ENCODE measurements around the gene DCAF17. TPM values are rescaled to one million over a fixed set of nuclear protein-coding genes. Genes with fewer than 3 reads are reported as not detected.

Gene DCAF17
- total RNA-seq, 2 donors from 2014 or later = 15.5 to 19.1 TPM

DNA sequence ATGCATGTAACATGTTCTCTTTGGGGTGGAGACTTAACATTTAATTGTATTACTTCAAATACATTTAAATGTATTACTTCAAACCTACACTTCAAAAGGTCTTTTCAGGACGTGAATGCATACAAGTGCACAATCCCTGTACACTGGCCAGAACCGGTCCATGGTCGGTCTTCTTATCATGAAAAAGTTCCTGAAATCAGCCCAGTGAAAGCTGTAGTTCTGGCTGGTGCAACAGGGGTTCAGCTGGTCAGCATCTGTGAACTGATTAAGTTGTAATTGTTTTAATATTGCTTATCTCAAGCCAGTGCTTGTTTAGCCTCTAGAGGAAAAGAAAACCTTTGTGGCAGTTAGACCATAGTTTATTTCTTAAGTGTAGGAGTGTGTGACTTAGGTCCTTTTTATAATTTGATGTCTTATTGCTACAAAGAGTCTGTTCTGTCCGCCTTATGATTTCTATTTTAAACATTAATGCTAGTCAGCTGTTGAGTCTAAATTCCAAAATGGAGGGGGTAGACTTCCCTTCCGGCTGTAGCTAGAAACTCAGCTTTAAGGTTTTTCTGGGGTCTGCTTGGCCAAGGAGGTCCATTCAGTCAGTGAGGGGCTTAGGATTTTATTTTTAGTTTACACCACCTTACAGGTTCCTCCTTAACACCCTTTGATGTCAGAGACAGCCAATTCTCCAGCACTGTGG is 87.5 kb downstream of the DCAF17 start:
- intact Hi-C loops (cut with DNase I) = loop anchor here (2.0 kb wide), 1 partner anchor 87 kb away; the partner anchor contains the start of gene DCAF17
- DNase-seq (ENCODE audit: low spot score) = no peak
- WGBS = 66% methylated on average over 5 of the region's 5 CpGs

DNA sequence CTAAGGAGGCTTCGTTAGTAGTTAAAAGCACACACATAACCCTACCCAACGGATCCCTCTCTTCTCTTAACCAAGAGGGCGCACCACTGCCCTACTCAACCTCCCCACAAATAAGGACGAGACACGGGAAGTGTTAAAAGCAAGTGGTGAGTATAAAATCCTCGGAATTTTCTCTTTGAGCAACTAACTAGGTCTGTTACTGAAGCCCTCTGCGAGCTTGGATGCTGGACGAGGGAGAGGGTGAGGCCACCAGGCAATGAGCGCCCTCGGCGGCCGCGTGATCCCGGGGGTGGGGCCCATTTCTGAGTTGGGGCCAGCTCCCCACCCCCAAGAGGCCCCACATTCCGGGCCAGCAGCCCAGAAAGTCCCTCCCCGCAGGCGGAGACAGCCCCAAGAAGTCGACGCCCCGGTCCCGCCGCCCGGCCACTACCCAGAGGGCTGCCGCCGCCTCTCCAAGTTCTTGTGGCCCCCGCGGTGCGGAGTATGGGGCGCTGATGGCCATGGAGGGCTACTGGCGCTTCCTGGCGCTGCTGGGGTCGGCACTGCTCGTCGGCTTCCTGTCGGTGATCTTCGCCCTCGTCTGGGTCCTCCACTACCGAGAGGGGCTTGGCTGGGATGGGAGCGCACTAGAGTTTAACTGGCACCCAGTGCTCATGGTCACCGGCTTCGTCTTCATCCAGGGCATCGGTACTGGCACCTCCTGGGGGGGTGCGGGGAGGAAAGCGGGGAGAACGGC is 88.2 kb downstream of the DCAF17 start, which contains the start of gene CYBRD1:
CYBRD1 (plus strand) TSS at position 423 of the 736 bp plus-strand sequence; CDS start at position 495, 72 bp downstream.
- no peaks in the 10 kb centered on the region for H3K36me3 ChIP-seq
- intact Hi-C loops (cut with DNase I) = loop anchor here (2.0 kb wide), 1 partner anchor 87 kb away; the partner anchor contains the start of gene DCAF17
- peak; percentile 83 for DNase-seq (ENCODE audit: low spot score)
- no peaks in the 10 kb centered on the region for H3K4me1 ChIP-seq (replicated peaks)
- H3K9me3 ChIP-seq = no peaks in the 10 kb centered on the region
- peak within 1 kb of the TSS; percentile 91 to 93 for H3K27ac ChIP-seq
- under 1% methylated on average over 45 of the region's 45 CpGs for WGBS
- H3K27me3 ChIP-seq (replicated peaks; ENCODE audit: insufficient read depth) = no peaks in the 10 kb centered on the region
- TF ChIP-seq POLR2A (IDR thresholded peaks at IDR 0.05) (peak; percentile 84), POLR2AphosphoS5 (IDR thresholded peaks at IDR 0.05) (peak; percentile 66)
- TF ChIP-seq, protein P1, sequence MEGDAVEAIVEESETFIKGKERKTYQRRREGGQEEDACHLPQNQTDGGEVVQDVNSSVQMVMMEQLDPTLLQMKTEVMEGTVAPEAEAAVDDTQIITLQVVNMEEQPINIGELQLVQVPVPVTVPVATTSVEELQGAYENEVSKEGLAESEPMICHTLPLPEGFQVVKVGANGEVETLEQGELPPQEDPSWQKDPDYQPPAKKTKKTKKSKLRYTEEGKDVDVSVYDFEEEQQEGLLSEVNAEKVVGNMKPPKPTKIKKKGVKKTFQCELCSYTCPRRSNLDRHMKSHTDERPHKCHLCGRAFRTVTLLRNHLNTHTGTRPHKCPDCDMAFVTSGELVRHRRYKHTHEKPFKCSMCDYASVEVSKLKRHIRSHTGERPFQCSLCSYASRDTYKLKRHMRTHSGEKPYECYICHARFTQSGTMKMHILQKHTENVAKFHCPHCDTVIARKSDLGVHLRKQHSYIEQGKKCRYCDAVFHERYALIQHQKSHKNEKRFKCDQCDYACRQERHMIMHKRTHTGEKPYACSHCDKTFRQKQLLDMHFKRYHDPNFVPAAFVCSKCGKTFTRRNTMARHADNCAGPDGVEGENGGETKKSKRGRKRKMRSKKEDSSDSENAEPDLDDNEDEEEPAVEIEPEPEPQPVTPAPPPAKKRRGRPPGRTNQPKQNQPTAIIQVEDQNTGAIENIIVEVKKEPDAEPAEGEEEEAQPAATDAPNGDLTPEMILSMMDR (IDR thresholded peaks at IDR 0.05) = peak in 1 of 4 experiments; percentile 5
- H3K4me3 ChIP-seq = peak within 1 kb of the TSS; percentile 59 to 78

More for the DNA sequence above, 87.5 kb downstream of the DCAF17 start:
- no peaks in the 10 kb centered on the region for H3K36me3 ChIP-seq
- no peak for TF ChIP-seq POLR2A (IDR thresholded peaks at IDR 0.05)
- peak overlapping the region; percentile 91 to 93 for H3K27ac ChIP-seq
- peak overlapping the region; percentile 59 to 78 for H3K4me3 ChIP-seq
- no peaks in the 10 kb centered on the region for H3K4me1 ChIP-seq (replicated peaks)
- H3K9me3 ChIP-seq = no peaks in the 10 kb centered on the region
- H3K27me3 ChIP-seq (replicated peaks; ENCODE audit: insufficient read depth) = no peaks in the 10 kb centered on the region

DNA sequence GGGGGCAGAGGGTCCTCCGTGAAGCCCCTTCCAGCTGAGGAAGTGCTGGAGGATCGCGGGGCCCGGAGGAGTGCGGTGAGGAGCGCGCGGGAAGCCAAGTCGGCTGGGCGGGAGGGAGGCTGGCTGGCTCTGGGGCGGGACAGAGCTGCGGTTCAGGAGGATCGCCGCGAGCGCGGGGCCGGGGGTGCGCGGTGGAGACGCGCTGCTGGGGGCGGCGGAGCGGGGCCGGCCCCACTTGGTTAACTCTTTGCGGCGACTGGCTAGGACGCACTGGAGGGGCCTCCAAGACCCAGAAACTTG is 88.7 kb downstream of the DCAF17 start:
- H3K4me1 ChIP-seq (replicated peaks) = no peaks in the 10 kb centered on the region
- TF ChIP-seq, protein P1 (IDR thresholded peaks at IDR 0.05) = no peak
- TF ChIP-seq POLR2AphosphoS5 (IDR thresholded peaks at IDR 0.05) (no peak), POLR2A (IDR thresholded peaks at IDR 0.05) (no peak)
- intact Hi-C loops (cut with DNase I) = loop anchor here (2.0 kb wide), 1 partner anchor 88 kb away; the partner anchor contains the start of gene DCAF17
- no peaks in the 10 kb centered on the region for H3K36me3 ChIP-seq
- 1% methylated on average over 24 of the region's 29 CpGs for WGBS
- no peaks in the 10 kb centered on the region for H3K9me3 ChIP-seq
- DNase-seq (ENCODE audit: low spot score) = peak; percentile 21
- peak overlapping the region; percentile 91 to 93 for H3K27ac ChIP-seq
- peak overlapping the region; percentile 59 to 78 for H3K4me3 ChIP-seq
- no peaks in the 10 kb centered on the region for H3K27me3 ChIP-seq (replicated peaks; ENCODE audit: insufficient read depth)

DNA sequence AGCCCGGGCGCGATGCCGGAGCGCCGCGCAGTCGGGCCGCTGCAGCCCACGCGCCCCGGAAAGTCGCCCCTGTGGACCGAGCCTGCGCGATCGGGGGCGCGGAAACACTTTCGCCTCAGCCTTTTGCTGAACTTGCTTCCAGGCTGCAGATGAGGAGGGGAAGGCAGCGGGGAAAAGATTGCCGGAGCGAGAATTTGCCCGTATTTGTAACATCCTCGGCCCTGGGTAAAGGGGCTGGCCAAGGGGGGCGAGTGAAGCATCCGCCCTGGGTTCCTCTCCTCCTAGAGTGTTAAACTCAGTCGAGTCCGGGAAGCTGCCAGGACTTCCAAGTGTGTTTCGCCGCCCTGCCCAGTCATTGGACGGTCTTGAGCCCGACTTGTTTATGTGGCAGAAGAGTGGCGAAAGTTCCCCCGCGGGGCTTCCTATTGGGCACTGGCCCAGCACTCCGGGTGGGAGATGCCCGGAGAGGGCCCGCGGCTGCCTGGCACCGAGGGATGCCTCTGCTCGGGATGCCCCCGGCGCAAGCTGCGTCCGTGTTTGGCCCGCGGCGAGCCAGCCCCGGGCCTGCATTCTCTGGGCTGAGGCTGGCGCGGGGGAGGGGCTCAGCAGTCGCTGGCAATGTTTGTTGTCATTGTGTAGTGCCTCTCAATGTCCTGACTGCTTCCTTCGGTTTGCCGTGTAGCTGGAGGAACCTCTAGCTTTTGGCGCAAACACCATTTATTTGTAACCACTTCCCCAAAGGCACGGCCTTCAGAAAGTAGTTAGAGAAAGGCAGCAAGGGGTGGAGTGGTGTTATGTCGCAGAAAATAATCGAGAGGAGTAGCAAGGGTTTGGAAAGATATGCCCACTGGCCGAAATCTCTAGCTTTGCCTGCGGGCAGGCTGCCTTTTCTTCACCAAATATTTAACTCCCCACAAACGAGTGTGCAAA is 89.3 kb downstream of the DCAF17 start:
- H3K27ac ChIP-seq = peak overlapping the region; percentile 91 to 93
- WGBS = under 1% methylated on average over 57 of the region's 62 CpGs
- no peaks in the 10 kb centered on the region for H3K9me3 ChIP-seq
- H3K4me3 ChIP-seq = peak overlapping the region; percentile 59 to 78
- no peaks in the 10 kb centered on the region for H3K27me3 ChIP-seq (replicated peaks; ENCODE audit: insufficient read depth)
- intact Hi-C loops (cut with DNase I) = loop anchor here (2.0 kb wide), 1 partner anchor 89 kb away; the partner anchor contains the start of gene DCAF17
- no peaks in the 10 kb centered on the region for H3K36me3 ChIP-seq
- TF ChIP-seq, protein P1 (IDR thresholded peaks at IDR 0.05) = no peak
- TF ChIP-seq POLR2AphosphoS5 (IDR thresholded peaks at IDR 0.05) (peak; percentile 70), POLR2A (IDR thresholded peaks at IDR 0.05) (peak; percentile 23)
- peak; percentile 76 for DNase-seq (ENCODE audit: low spot score)
- no peaks in the 10 kb centered on the region for H3K4me1 ChIP-seq (replicated peaks)

All from prostate gland (tissue), 2 donors.